Thyroid gland (tissue), 4 donors: ENCODE measurements around the gene CLCN5. TPM values are rescaled to one million over a fixed set of nuclear protein-coding genes. Genes with fewer than 3 reads are reported as not detected.

Source experiments
- DNase-seq, 2 donors: peaks; one replicate each; pipeline ENCODE4 v3.0.0-alpha.2; 2019
- H3K27ac ChIP-seq, 3 donors: fragments of 200-600 bp; sonication (generic); 1 replicate in 2 of 3; 2 replicates in 1 of 3; pipeline ENCODE4 v1.5.1; 2016 to 2019; ENCODE audit warnings: mild to moderate bottlenecking in 1 of 3, moderate library complexity in 1 of 3
- H3K27me3 ChIP-seq: fragments of 200-600 bp; sonication (generic); one replicate; pipeline ENCODE4 v1.5.1; 2019
- H3K36me3 ChIP-seq, 2 donors: fragments of 200-600 bp; sonication (generic); one replicate each; pipeline ENCODE4 v1.5.1; 2016 to 2019
- H3K4me1 ChIP-seq, 2 donors: fragments of 200-600 bp; sonication (generic); one replicate each; pipeline ENCODE4 v1.5.1; 2017 to 2019
- H3K4me3 ChIP-seq, 3 donors: fragments of 200-600 bp; sonication (generic); replicated peaks in 1 of 3; 1 replicate in 2 of 3; 2 replicates in 1 of 3; pipeline ENCODE4 v1.5.1; 2016; ENCODE audit warnings: mild to moderate bottlenecking in 1 of 3
- H3K9me3 ChIP-seq: fragments of 200-600 bp; sonication (generic); one replicate; pipeline ENCODE4 v1.5.1; 2017
- CTCF ChIP-seq, 6 experiments: fragments of 200-600 bp in 3 of 6; fragments of 450-650 bp in 3 of 6; sonication (generic) in 3 of 6; IDR thresholded peaks; one replicate each; pipeline ENCODE4 v1.5.1; 2016 to 2019; ENCODE audit warnings: antibody characterized with exemption in 6 of 6, mild to moderate bottlenecking in 2 of 6, inconsistent platforms in 1 of 6, moderate library complexity in 1 of 6
- POLR2A ChIP-seq, 2 donors: fragments of 450-650 bp; IDR thresholded peaks; one replicate each; pipeline ENCODE4 v1.6.1; 2017; ENCODE audit warnings: antibody characterized with exemption in 2 of 2, mild to moderate bottlenecking in 2 of 2, moderate library complexity in 1 of 2
- WGBS, 2 donors: methylation state at CpG; one replicate each; pipeline ENCODE4 v1.1.5; 2017; 5-methylcytosine and 5-hydroxymethylcytosine counted together
- intact Hi-C: fragments of 100-400 bp; cut with DNase I; formaldehyde crosslinking; loops from one replicate; pipeline ENCODE4 v1.15.1; 2023
- total RNA-seq, 4 donors: library from RNA; depleted of rRNA; stranded (reverse); fragments of >200 nt; gene quantifications; one replicate each; pipeline ENCODE4 v1.2.3, GENCODE V29; 2016

The CLCN5 gene
- total RNA-seq, 4 donors from 2014 or later: 7.3 to 12.6 (median 10.1) TPM

- intact Hi-C loops: no loop called here
- Histone ChIP-seq H3K27ac (no peak overlapping the region), H3K4me1 (no peaks in the 10 kb centered on the region), H3K27me3 (no peaks in the 10 kb centered on the region), H3K4me3 (no peak overlapping the region), H3K36me3 (no peaks in the 10 kb centered on the region), H3K9me3 (no peaks in the 10 kb centered on the region)
- 83 to 95% methylated on average over 2 to 3 of the region's 3 CpGs for WGBS, 2 donors
- DNase-seq: no peak
- TF ChIP-seq CTCF (IDR thresholded peaks at IDR 0.05): no peak
- TF ChIP-seq POLR2A (IDR thresholded peaks at IDR 0.05): no peak
These were observed 166.2 kb downstream of the CLCN5 start for GRCh38 chrX:50088645-50089044.

GRCh38 chrX:50093625-50094024, 171.2 kb downstream of the CLCN5 start:
- WGBS, 2 donors: 91 to 96% methylated on average over 2 to 4 of the region's 4 CpGs
- DNase-seq: no peak

GRCh38 chrX:50097071-50097470, 174.7 kb downstream of the CLCN5 start:
- Histone ChIP-seq H3K4me3 (no peak overlapping the region), H3K36me3 (no peaks in the 10 kb centered on the region), H3K27ac (no peak overlapping the region), H3K9me3 (no peaks in the 10 kb centered on the region), H3K27me3 (no peaks in the 10 kb centered on the region), H3K4me1 (no peaks in the 10 kb centered on the region)
- intact Hi-C loops: no loop called here
- DNase-seq: no peak
- 74 to 77% methylated on average over 4 of the region's 4 CpGs for WGBS, 2 donors
- TF ChIP-seq POLR2A (IDR thresholded peaks at IDR 0.05): no peak
- TF ChIP-seq CTCF (IDR thresholded peaks at IDR 0.05): no peak

More at GRCh38 chrX:50093625-50094024, 171.2 kb downstream of the CLCN5 start:
- no peak overlapping the region for H3K27ac ChIP-seq
- TF ChIP-seq POLR2A (IDR thresholded peaks at IDR 0.05) (no peak), CTCF (IDR thresholded peaks at IDR 0.05) (no peak)
- no peak overlapping the region for H3K4me3 ChIP-seq
- no peaks in the 10 kb centered on the region for H3K27me3 ChIP-seq
- no peaks in the 10 kb centered on the region for H3K4me1 ChIP-seq
- intact Hi-C loops: no loop called here
- no peaks in the 10 kb centered on the region for H3K36me3 ChIP-seq
- H3K9me3 ChIP-seq: no peaks in the 10 kb centered on the region

GRCh38 chrX:50098241-50098640, 175.8 kb downstream of the CLCN5 start:
- TF ChIP-seq CTCF (IDR thresholded peaks at IDR 0.05) (no peak), POLR2A (IDR thresholded peaks at IDR 0.05) (no peak)
- Histone ChIP-seq H3K4me3 (no peak overlapping the region), H3K36me3 (no peaks in the 10 kb centered on the region), H3K9me3 (no peaks in the 10 kb centered on the region), H3K27ac (no peak overlapping the region), H3K4me1 (no peaks in the 10 kb centered on the region), H3K27me3 (no peaks in the 10 kb centered on the region)
- no peak for DNase-seq
- WGBS, 2 donors: 73 to 74% methylated on average over 3 of the region's 3 CpGs
- intact Hi-C loops: no loop called here

GRCh38 chrX:50098749-50099148, 176.4 kb downstream of the CLCN5 start:
- Histone ChIP-seq H3K27me3 (no peaks in the 10 kb centered on the region), H3K9me3 (no peaks in the 10 kb centered on the region), H3K36me3 (no peaks in the 10 kb centered on the region), H3K27ac (no peak overlapping the region), H3K4me3 (no peak overlapping the region), H3K4me1 (no peaks in the 10 kb centered on the region)
- TF ChIP-seq CTCF (IDR thresholded peaks at IDR 0.05): no peak
- TF ChIP-seq POLR2A (IDR thresholded peaks at IDR 0.05): no peak
- no peak for DNase-seq
- intact Hi-C loops: no loop called here
- WGBS, 2 donors: 60 to 62% methylated on average over 5 of the region's 5 CpGs
